Activated CD4-positive, alpha-beta T cell treated with anti-CD3 and anti-CD28 coated beads for 24 hours (primary cell): ENCODE data around the gene SMG9.
A peak's percentile ranks its signal among the peaks of the same experiment; 100 is the strongest.
"Not testable (repeated sequence)": the region's sequence is repeated elsewhere in the genome, so short reads cannot be mapped to it uniquely, and the experiment has no call there.

Experiments
- DNase-seq, 2 donors: peaks; one replicate each; pipeline ENCODE4 v3.0.0-alpha.2; 2020; ENCODE audit warnings: low read depth in 2 of 2

SMG9 gene

DNA sequence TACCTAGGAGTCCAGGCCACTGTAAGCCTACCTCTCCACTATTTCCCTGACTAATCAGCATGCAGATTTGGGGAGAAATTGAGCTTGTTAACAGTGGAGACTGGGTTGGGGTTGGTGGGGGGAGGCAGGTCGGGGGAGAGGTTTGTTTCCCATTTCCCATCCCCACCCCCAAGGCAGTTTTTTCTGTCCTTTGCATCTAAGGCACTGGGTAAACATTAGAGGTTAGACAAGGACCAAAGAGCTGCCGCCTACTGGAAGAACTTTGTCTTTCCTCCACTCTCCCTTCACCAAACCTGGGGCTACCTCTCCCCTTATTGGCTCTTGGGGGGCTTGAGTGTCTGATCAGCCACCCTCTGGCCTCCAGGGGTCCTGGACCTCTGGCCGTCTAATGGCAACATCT is 25.1 kb upstream of the SMG9 start:
- no peak for DNase-seq

- DNase-seq: no peak
Observed at GRCh38 chr19:43779147-43779819, 24.5 kb upstream of the SMG9 start.

- DNase-seq: no peak
Observed at GRCh38 chr19:43778651-43779050, 23.9 kb upstream of the SMG9 start.

GRCh38 chr19:43777163-43777695 is 22.5 kb upstream of the SMG9 start:
- DNase-seq: no peak

GRCh38 chr19:43776286-43776685 is 21.5 kb upstream of the SMG9 start:
- DNase-seq: peak; percentile 61 to 70

DNA sequence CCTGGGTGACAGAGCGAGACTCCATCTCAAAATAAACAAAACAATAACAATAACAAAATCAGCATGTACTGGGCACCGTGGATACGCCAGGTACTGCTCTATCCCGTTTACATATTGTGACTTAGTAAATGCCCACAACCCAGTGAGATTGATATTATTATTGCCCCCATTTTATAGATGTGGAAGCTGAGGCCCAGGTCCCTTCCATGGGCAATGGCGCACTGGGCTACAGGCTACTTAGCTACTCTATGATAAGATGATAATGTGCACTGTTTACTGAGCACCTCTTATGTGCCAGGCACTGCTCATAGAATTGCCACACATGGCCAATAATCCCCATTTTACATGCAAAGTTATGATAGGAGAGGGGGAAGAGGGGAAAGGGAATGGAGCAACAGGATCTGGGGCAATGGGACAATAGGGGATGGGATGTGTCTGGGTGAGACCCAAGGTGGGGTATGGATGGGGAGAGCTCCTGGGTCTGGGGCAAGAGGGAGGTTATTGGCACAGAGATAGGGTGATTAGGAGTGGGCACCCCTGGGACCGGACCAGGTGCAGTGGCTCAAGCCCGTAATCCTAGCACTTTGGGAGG is 20.6 kb upstream of the SMG9 start:
- DNase-seq: no peak

GRCh38 chr19:43774940-43775258 is 20.1 kb upstream of the SMG9 start:
- DNase-seq: not testable (repeated sequence)

DNA sequence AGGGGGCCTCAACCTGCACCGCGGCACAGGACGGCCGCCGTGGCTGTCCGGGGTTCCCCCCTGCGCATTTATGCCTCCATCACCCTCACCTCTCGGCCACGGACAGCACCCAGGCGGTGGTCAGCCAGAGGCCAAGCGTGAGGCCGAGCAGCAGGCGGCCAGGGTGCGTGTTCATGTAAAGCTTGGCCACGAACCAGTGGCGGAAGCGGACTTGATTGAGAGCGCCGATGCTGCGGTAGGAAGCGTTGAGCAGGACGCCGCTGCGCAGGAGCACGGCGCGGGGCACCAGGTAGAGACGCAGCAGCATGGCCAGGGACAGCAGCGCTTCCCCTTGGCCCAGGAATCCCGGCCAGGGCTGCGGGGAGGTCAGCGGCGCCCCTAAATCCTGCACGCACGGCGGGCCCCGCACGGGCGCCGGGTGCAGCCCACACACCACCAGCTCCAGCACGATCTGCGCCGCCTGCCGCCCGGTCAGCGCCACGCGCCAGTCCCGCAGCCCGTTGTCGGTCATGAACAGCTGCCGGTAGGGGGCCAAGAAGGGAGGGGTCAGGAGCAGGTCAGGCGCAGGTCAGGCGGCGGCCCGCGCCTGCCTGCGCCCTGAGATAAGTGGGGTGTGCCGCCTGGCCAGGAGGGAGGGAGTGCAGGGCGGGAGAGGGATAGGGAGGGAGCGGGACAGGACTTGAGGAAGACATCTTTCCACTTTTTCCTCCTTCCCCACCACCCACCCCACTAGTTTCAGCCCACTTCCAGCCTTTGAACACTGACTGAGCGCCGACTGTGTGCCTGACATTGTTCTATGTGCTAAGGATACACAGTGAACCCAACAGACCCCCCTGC is 19.6 kb upstream of the SMG9 start:
- DNase-seq: no peak

- DNase-seq: no peak
Observed at GRCh38 chr19:43773725-43774102, 19.0 kb upstream of the SMG9 start.

- no peak for DNase-seq
Observed at GRCh38 chr19:43769256-43769655, 14.5 kb upstream of the SMG9 start.

DNA sequence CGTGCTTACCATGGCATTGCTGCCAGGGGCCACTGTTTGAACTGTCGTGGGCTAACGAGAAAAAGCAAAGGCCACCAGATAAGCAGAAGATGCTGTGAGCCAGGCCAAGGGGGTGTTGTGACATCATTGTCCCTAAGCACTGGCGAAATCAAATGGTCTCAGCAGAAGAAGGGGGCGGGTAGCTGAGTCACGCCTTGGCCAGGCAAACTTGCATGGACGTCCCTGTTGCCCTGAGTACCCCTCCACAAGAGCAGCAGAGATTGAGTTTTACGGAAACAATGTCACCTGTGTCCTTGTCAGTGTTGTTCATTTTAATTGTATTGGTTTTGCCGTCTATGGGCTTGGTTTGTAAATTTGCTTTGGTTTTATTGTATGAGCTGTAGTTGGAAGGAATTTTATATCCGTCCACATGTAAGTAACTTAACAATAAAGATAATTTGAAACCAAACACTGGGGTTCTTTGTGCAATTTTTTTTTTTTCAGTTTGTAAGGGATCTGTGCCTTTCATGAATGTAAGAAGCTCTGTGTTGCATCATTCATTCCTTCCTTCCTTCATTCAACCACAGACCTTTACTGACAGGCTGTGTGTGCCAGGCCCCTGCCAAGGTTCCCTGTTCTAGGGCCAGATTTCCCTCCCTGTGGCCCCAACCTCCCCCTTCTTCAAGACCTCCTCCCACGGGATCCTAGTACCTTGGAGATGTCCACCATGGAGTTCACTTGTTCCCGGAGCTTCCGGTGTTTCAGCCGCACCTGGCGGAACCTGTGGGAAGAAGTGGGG is 13.7 kb upstream of the SMG9 start:
- DNase-seq: no peak

DNA sequence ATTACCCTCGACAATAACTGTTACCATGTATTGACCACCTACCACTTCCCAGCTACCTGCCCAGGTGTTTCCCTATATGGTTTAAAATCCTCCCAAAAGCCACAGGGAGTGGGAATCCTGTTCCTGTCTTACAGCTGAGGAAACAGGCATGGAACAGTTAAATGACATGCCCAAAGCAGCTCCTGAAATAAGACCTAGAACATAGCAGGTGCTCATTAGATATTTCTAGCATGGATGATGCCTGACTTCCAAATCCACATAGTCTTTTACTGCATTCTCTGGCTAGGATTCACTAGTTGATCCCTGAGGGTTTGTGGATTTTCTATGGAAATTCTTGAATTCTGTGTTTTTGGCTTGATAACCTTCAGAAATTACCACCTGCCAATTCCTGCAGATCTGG is 13.1 kb upstream of the SMG9 start:
- no peak for DNase-seq

DNA sequence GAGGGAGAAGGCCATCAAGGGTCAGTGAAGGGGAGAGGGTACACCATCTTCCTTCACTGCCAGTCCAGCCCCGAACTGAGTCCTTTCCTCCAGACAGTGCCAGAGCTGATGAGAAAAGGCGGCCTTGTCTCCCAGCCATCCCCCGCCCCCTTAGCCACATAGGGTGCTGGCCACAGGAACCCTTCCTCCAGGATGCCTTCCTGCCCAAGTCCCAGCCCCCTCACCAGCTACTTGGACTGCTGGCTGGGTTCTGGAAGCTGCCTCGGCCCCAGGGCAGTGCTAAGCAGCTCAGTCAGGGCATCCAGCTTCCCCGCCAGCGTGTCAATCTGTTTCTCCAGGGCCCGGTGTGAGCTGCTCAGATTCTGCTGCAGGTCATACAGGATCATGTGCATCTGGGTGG is 12.6 kb upstream of the SMG9 start:
- no peak for DNase-seq

DNA sequence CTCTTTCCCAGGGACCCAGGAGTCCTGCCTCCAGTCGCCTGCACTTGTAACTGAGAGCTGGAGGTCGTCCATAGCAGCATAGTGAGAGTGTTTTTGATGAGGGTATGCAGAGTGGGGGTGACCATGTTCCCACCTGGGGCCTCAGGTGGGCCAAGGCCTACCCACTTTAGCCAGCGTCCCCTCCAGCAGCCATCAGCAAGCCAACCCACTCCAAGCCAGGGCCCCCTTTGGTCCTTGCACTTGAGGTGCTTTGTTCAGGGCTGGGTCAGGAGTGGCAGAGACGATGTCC is 11.9 kb upstream of the SMG9 start:
- no peak for DNase-seq

- DNase-seq: peak; percentile 66 to 79
Observed at GRCh38 chr19:43765109-43765876, 10.5 kb upstream of the SMG9 start.

DNA sequence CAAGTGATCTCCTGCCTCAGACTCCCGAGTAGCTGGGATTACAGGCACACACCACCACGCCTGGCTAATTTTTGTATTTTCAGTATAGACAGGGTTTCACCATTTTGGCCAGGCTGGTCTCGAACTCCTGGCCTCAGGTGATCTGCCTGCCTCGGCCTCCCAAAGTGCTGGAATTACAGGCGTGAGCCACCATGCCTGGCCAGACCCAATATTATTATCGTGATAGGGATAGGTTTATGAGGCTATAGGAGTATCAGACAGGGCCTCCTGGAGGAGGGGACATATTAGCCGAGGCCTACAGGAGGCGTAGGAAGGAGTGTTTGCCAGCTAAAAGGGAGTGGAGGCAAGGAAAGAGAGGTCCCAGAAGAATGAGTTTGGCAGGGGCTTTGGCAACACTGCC is 9.9 kb upstream of the SMG9 start:
- DNase-seq: not testable (repeated sequence)

DNA sequence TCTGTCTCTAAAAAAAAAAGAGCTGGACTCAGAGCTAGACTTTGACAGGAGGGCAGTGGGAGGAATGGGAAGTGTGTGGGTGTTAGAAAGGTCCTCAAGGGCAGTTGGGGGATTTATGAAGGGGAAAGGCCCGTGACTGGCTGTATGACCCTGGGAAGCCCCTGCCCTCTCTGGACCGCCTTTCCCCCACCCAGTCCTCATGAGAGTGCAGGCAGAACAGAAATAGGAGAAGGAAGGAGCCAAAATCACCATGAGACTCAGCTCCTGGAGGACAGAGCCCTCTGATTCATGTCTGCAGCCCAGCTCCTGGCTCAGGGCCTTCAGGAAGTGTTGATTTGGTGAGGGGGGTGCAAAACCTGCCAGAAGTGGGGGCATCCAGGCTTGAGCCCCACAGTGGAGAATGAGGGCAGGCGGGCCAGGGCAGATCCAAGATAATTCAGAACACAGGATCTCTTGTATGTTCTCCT is 8.7 kb upstream of the SMG9 start:
- no peak for DNase-seq

- DNase-seq: no peak
Observed at GRCh38 chr19:43762814-43763213, 8.1 kb upstream of the SMG9 start.

DNA sequence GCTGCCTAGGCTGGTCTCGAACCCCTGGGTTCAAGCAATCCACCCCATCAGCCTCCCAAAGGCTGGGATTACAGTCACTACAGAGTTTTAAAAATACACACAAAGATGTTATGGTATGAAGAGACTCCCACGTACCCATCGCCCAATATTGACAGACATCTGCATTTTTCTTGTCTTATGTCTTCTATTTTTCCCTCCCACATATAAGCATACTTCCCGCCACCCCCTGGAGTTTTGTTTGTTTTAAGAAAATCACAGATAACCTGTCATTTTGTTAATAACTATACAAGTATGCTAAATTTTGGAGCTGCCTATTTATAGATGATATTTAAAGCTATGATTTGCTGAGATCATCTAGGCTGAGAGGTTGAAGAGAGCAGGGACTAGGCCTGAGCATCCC is 6.2 kb upstream of the SMG9 start:
- DNase-seq: no peak

GRCh38 chr19:43759515-43759914 is 4.8 kb upstream of the SMG9 start:
- no peak for DNase-seq

DNA sequence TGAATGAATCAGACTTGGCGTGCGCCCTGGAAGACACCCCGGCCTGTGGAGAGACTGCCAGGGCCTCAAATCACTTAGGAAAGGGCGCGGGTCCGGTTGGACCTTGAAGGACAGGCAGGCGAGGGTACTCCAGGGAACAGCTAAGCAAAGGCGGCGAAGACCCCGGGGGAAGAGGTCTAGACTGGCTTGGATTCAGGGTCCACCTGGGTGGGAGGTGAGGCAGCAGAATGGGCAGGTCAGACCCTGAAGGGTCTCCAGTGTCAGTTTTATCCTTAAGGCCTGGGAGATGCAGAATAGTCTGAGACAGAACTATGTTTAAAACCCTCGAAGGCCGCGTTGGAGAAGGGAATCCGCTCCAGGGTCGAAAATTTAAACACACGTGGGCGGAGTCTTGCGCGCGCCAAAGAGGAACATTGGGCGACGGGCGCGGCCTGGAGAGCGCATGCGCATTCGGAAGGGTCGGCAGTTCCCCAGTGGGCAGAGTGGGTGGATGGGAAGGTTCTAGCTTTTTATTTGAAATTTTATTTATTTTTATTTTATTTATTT is 567 bp upstream of the SMG9 start:
- DNase-seq: peak; percentile 62 to 79

DNA sequence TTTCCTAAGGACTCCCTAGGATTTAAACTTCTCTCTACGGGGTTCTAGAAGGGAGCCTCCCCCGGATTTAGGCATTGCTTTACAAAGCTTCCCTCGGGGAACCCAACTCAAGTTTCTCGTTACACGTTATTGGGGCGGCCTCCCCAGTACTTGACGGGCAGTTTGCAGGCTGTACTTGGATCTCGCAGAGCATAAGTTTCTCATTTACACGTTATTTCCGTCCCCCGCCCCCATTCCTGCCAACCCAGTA is 584 bp downstream of the SMG9 start:
- DNase-seq: no peak
